RWPE2 (cell line): ENCODE measurements around the gene RHOF.

Experiments
- ATAC-seq: fragments of 200-7000 bp; cut with Tn5 transposase; 3 replicates; pipeline ENCODE4 v1.9.1; 2021; ENCODE audit warnings: low read depth
- DNase-seq: peaks from one replicate; pipeline ENCODE4 v3.0.0-alpha.2; 2020; ENCODE audit warnings: low spot score
- H3K27ac ChIP-seq: fragments of 450-650 bp; 2 replicates; pipeline ENCODE4 v1.5.1; 2017; ENCODE audit warnings: mild to moderate bottlenecking; ENCODE audit not compliant: poor library complexity, severe bottlenecking
- H3K27me3 ChIP-seq: fragments of 250-450 bp; sonication (Bioruptor Pico); 2 replicates; pipeline ENCODE4 v1.5.1; 2021; ENCODE audit warnings: mild to moderate bottlenecking, moderate library complexity; ENCODE audit not compliant: insufficient read depth, poor library complexity, severe bottlenecking
- H3K36me3 ChIP-seq: fragments of 250-450 bp; sonication (Bioruptor Pico); 2 replicates; pipeline ENCODE4 v1.5.1; 2020; ENCODE audit warnings: low read depth, mild to moderate bottlenecking, moderate library complexity
- H3K4me1 ChIP-seq: fragments of 250-450 bp; sonication (Bioruptor Pico); 2 replicates; pipeline ENCODE4 v1.5.1; 2021; ENCODE audit warnings: mild to moderate bottlenecking, moderate library complexity; ENCODE audit not compliant: insufficient read depth, poor library complexity, severe bottlenecking
- H3K4me3 ChIP-seq: fragments of 250-450 bp; sonication (Bioruptor Pico); 2 replicates; pipeline ENCODE4 v1.5.1; 2021; ENCODE audit warnings: mild to moderate bottlenecking, moderate library complexity; ENCODE audit not compliant: severe bottlenecking
- H3K9me3 ChIP-seq: fragments of 250-450 bp; sonication (Bioruptor Pico); 2 replicates; pipeline ENCODE4 v1.5.1; 2021; ENCODE audit warnings: mild to moderate bottlenecking, moderate library complexity; ENCODE audit not compliant: severe bottlenecking
- TF ChIP-seq, protein P1 (sequence below): fragments of 450-650 bp; IDR thresholded peaks from one replicate; pipeline ENCODE4 v1.5.1; 2017; ENCODE audit warnings: mild to moderate bottlenecking, moderate library complexity; ENCODE audit not compliant: poor library complexity, severe bottlenecking

Gene RHOF

DNA sequence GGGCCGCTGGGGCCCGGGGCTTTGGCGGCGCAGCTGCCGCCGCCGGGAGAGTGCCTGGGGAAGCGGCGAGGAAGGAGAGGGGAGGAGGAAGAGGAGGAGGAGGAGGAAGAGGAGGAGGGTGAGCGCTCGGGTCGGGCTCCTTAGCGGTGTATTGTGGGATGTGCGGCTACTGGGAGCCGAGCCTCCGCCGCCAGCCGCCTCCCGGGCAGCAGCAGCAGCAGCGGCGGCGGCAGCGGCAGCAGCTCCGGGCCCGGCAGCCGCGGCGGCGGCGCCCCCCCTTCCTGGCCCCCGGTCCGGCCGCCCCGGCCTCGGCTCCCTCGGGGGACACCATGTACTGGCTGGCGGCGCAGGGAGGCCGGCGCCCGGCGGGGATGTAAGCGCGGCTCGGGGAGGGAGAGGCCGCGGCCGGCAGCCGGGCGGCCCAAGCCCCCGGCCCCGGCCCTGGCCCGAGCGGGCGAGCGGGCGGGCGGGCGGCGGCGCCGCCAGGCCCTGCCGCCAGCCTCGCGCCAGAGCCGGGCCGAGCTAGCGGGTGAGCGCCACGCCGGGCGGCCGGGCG is 10.5 kb upstream of the RHOF start, which contains the start of gene SETD1B:
TSS of gene SETD1B (plus strand) at position 149 of the 556 bp plus-strand sequence. CDS start 729 bp downstream, outside the sequence.
- ATAC-seq (no peak), DNase-seq (peak; percentile 66)
- H3K9me3 ChIP-seq: no peaks in the 10 kb centered on the region
- H3K4me1 ChIP-seq: peaks cover 15% of the 10 kb centered on the region
- peaks cover 35% of the 10 kb centered on the region for H3K36me3 ChIP-seq
- H3K27me3 ChIP-seq: no peaks in the 10 kb centered on the region
- H3K27ac ChIP-seq: peak within 1 kb of the TSS; percentile 100
- H3K4me3 ChIP-seq: peak within 1 kb of the TSS; percentile 94
- TF ChIP-seq, protein P1, sequence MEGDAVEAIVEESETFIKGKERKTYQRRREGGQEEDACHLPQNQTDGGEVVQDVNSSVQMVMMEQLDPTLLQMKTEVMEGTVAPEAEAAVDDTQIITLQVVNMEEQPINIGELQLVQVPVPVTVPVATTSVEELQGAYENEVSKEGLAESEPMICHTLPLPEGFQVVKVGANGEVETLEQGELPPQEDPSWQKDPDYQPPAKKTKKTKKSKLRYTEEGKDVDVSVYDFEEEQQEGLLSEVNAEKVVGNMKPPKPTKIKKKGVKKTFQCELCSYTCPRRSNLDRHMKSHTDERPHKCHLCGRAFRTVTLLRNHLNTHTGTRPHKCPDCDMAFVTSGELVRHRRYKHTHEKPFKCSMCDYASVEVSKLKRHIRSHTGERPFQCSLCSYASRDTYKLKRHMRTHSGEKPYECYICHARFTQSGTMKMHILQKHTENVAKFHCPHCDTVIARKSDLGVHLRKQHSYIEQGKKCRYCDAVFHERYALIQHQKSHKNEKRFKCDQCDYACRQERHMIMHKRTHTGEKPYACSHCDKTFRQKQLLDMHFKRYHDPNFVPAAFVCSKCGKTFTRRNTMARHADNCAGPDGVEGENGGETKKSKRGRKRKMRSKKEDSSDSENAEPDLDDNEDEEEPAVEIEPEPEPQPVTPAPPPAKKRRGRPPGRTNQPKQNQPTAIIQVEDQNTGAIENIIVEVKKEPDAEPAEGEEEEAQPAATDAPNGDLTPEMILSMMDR: no peak

GRCh38 chr12:121802843-121803698 is 9.6 kb upstream of the RHOF start:
- TF ChIP-seq, protein P1: no peak
- H3K4me1 ChIP-seq: peaks cover 24% of the 10 kb centered on the region
- H3K27me3 ChIP-seq: no peaks in the 10 kb centered on the region
- no peaks in the 10 kb centered on the region for H3K9me3 ChIP-seq
- DNase-seq (peak; percentile 90), ATAC-seq (peak; percentile 66)
- peaks cover 33% of the 10 kb centered on the region for H3K36me3 ChIP-seq
- H3K27ac ChIP-seq: peak overlapping the region; percentile 100
- H3K4me3 ChIP-seq: peak overlapping the region; percentile 94

- Histone ChIP-seq H3K4me1 (peaks cover 30% of the 10 kb centered on the region), H3K36me3 (peaks cover 30% of the 10 kb centered on the region), H3K4me3 (peak overlapping the region; percentile 94), H3K27ac (peak overlapping the region; percentile 100), H3K9me3 (no peaks in the 10 kb centered on the region), H3K27me3 (no peaks in the 10 kb centered on the region)
- no peak for DNase-seq
- TF ChIP-seq, protein P1: no peak
- ATAC-seq: no peak
These were observed 9.0 kb upstream of the RHOF start for GRCh38 chr12:121802485-121802842.

- no peak for ATAC-seq
- Histone ChIP-seq H3K9me3 (no peaks in the 10 kb centered on the region), H3K4me3 (peak overlapping the region; percentile 94), H3K4me1 (peaks cover 32% of the 10 kb centered on the region), H3K27me3 (no peaks in the 10 kb centered on the region), H3K27ac (peak overlapping the region; percentile 100), H3K36me3 (peaks cover 27% of the 10 kb centered on the region)
- DNase-seq: no peak
- TF ChIP-seq, protein P1: no peak
These were observed 8.4 kb upstream of the RHOF start for GRCh38 chr12:121801595-121802484.
